Measurements from ENCODE around the gene YJEFN3.
A peak's percentile ranks its signal among the peaks of the same experiment; 100 is the strongest.

YJEFN3 gene

DNA sequence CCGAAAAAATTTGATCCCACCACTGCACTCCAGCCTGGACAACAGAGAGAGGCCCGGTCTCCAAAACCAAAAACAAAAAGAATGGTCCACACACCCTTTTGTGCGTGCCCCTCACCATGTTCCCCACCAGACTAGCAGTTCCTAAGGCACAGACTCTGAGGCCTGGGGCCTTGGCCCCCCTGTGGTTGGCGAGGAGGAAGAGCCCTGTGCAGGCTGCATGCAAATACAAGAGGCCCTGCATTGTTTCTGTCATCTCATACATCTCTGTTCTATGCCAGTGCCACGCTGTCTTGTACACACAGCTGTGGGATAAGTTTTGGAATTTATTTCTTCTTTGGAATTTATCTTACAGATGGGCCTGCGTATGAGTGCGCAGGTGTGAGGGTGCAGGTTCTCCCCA, 4.7 kb upstream of the YJEFN3 start:
- DNase-seq (ENCODE audit: low read depth) = no peak

DNA sequence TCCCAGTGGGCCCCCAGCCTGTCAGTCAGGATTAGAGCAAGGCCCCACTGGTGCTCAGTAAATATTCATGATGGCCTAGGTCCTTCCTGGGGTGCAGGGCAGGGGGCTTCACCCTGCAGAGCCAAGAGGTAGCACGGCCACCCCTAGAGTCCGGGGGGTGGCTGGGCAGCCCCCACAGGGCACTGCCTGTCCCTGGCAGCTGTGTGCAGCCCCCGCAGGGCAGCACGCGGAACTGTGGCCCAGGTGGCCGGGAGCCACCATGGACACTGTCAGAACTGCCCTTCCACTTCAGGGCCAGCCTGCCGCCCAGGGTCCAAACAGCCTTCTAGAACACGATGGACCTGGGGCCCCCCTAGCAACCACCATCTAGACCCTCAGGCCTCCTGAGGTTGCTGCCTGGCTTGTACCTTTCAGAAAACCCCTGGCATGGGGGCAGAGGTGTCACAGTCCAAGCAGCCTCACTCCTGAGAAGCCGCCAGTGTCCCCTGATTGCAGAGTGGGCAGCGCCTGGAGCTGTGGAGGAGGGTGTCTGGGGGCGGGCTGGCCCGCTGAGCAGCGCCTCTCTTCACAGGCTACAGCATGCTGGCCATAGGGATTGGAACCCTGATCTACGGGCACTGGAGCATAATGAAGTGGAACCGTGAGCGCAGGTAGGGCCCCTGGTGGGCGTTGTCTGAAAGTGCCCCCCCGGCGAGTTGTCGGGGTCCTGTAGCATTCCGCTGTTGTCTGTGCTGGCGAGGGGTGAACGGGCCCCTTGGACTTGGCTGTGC, 2.9 kb upstream of the YJEFN3 start:
- no peak for DNase-seq (ENCODE audit: low read depth)

DNA sequence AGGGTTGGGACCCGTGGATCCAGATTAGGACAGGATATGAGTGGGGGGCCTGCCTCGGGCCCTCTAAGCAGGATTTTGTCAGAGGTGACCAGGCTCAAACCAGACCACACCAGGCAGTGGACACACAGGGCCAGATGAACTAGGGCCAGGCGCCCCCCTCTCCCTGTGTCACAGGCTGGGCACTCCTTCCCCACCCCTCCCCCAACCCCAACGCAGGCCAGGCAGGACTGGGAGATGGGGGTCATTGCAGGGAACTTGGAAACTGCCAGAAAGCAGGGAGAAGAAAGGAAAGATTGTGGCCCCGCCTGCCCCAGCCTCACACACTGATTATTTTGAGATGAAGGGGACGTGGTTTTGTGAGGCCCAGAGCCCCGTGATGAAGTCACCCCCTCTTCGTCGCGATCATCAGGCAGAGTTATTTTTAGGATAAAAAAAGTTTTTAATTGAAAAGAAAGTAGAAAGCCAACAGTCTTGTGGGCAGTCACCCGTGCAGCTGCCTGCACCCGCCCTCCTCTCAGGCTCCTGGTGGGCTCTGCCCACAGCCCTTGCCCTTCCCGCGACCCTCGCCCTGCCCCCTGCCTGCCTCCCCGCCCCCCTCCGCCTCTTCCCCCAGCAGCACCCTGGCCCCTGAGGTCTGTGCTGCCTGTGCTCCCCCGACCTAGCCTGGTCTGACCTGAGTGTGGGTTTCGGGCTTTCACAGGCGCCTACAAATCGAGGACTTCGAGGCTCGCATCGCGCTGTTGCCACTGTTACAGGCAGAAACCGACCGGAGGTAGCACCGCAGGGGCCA, 1.9 kb upstream of the YJEFN3 start:
- no peak for DNase-seq (ENCODE audit: low read depth)

DNA sequence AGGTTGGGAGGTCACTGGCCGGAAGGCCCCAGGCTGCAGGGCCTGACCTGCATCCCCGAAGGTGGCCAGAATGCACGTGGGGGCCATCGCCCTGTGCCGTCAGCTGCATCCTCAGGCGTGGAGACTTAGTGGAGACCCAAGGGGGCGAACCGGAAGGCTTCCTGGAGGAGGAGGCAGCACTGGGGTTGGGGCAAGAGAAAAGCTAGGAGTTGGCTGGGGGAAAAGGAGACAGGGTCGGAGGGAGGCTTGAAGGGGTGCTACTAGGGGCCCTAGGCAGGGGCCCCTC, 1.4 kb upstream of the YJEFN3 start:
- DNase-seq (ENCODE audit: low read depth) = no peak

DNA sequence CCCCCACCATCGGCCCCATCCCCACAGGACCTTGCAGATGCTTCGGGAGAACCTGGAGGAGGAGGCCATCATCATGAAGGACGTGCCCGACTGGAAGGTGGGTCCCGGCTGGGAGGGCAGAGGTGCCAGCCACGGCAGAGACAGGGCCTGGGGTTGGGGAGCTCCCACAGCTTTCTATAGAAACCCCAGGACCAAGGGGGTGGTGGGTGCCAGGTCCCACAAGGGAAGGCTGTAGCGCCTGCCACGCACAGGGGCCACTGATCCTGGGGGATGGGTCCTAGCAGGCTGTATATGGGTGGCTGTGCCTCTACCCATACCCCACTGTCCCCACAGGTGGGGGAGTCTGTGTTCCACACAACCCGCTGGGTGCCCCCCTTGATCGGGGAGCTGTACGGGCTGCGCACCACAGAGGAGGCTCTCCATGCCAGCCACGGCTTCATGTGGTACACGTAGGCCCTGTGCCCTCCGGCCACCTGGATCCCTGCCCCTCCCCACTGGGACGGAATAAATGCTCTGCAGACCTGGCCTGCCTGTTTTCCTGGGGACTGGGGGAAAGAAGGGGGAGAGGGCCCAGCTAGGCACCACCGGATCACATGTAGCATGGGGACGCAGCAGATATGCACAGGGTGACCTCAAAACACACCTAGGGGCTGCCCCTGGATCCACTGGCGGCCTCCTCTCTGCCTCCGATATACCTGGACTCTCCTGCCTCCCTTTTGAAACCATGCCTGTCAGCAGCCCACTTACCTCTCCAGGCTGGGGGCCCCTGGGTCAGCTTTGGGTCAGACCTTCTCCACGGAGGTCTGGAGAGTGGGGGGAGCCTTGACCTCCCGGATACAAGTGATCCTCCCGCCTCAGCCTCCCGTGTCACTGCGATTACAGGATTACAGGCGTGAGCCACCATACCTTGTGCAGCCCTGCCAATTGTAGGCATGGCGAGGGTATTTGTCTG, 761 bp upstream of the YJEFN3 start:
- DNase-seq (ENCODE audit: low read depth) = no peak

DNA sequence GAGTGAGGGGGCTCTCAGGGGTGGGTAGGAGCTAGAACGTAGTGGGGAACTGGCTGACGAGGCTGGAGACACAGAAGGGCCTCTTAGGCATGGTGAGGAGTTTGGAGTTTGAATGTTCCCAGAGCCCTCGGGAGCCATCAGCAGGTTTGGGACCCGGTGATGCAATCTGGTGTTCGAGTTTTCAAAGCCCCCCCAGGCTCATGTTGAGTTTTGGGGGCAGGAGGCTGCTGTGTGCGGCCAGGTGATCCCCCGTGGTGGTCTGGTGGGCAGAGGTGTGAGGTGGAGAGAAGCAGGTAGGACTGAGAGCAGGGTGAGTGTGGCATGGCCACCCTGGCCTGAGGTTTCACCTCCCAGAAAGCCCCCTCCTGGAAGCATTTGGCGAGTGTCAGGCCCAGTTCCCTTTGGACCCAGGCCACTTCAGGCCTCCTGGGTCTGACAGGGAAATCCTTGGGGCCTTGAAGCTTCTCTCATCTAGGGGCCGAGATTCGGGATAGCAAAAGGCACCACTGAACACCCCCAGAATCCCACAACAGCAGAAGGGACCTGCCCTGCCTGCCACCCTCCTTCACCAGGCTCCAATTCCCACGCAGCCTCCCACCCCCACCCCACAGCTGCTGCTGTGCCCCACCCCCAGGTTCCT, 1.2 kb downstream of the YJEFN3 start:
- DNase-seq (ENCODE audit: low read depth) = no peak

DNA sequence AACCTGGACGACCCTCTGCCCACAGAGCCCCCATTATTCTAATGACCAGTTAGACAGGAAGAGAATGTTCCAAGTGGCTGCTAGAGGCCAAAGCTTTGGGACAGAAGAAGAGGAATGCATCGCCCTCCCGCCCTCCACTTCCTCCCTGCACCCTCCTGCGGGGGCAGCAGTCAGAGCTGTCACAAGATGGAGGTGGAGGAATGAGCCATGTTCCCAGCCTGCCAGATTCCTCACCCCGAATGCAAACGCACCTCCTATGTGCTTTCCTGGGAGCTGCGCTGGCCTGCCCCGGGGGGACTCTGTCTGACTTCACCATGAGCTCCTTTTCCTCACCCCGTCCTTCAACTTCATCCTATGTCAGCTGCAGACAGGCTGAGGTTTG, 1.7 kb downstream of the YJEFN3 start:
- DNase-seq (ENCODE audit: low read depth) = no peak

DNA sequence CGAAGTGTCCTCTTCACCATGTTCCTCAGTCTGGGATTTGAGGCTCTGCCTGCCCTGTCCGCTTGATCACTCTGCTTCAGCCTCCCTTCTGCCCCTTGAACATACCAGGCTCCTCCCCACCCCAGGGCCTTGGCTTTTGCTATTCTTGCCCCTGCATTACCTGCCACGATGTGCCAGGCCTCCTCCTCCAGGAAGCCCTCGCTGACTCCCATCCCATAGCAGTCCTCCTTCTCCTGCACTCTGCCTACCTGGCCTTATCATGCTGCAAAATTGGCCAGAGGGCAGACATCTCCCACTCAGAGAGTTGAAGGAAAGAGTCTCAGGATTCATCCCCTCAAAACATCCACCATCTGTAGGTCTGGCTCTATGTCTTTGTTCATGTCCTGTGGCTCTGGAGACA, 2.2 kb downstream of the YJEFN3 start:
- no peak for DNase-seq (ENCODE audit: low read depth)

DNA sequence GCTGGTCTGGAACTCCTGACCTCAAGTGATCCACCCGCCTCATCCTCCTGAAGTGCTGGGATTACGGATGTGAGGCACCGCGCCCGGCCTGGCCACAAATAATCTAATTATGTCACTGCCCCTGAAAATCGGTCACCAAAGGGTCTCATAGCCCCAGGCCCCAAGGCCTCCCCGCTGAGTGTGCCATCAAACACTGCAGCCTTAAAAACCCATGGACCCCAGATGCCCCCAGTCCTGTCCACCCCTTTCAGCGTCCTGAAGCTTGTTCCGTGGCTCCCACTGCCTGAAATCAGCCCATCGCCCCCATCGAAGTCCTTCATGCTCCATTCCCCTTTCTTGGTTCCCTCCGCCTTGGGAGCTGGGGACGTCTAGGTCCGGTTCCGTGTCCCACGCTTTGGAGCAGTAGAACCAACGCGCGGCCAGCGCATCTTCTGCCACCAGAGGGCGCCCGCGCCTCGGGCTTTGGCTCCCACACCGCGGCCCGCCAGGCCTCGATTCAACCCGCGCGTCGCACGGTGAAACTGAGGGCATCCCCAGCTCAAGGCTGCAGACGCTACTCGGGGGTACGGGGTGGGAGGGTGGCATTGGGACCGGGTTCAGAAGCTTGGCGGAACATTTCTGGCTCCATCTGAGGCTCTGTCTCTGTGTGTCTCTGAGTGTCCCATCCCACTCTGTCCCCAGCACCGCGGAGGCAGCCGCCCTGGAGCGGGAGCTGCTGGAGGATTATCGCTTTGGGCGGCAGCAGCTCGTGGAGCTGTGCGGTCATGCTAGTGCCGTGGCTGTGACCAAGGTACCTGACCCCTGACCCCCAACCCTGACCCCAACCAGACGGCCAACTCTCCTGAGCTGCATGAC, 3.5 kb downstream of the YJEFN3 start:
- DNase-seq (ENCODE audit: low read depth) = peak; percentile 92

DNA sequence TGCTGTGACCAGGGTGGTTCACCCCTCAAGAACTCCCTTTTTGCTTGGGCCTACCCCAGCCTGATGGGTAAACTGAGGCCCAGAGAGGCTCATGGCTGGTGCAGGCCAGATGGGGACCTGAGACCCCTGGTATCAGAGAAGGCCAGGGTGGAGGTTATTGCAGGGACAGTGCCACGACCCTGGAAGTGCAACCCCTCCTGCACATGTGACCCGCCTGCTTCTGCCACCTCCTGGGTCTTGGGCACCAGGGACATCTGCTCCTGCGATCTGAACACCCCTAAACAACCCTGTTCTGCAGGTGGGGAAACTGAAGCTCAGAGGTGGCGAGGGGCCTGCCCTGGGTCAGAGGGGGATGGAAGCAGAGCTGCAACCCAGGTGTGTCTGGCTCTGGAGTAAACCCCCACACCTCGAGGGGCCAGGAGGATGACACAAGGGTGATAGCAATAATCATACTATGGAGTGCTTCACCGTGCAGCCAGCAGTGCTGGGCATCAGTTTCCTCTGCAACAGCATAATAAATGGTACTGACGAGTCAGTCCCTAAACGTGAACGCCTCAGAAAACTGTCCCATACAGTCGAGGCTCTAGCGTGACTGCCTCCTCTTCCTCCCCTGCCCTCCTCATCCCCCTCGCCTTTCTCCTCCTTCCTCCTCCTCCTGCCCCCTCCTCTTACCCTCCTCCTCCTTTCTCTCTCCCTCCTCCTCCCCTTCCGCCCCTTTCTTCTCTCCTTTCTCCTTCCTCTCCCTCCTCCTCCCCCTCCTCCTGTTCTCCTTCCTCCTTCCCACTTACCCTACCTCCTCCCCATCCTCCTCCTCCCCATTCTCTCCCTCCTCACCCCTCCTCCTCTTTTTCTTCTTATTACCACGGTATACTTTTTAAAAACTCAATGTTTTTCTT, 4.3 kb downstream of the YJEFN3 start:
- no peak for DNase-seq (ENCODE audit: low read depth)

DNA sequence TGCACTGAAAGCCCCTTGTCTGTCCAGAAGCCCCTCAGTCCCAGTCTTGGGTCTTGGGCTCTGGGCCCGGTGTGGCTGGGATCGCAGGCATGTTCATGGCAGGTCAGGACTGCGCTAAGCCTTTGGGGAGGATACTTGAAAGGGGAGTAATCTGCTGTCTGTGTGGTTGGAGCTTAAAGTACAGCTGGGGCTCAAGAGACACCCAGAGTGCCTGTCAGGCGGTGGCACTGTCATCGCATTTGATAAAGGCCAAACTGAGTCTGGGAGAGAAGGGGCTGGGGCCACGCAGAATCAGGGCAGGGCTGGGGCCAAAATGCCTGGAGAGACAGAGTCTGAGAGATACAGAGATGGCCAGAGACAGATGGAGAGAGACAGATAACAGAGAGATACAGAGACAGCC, 5.1 kb downstream of the YJEFN3 start:
- DNase-seq (ENCODE audit: low read depth) = no peak

DNA sequence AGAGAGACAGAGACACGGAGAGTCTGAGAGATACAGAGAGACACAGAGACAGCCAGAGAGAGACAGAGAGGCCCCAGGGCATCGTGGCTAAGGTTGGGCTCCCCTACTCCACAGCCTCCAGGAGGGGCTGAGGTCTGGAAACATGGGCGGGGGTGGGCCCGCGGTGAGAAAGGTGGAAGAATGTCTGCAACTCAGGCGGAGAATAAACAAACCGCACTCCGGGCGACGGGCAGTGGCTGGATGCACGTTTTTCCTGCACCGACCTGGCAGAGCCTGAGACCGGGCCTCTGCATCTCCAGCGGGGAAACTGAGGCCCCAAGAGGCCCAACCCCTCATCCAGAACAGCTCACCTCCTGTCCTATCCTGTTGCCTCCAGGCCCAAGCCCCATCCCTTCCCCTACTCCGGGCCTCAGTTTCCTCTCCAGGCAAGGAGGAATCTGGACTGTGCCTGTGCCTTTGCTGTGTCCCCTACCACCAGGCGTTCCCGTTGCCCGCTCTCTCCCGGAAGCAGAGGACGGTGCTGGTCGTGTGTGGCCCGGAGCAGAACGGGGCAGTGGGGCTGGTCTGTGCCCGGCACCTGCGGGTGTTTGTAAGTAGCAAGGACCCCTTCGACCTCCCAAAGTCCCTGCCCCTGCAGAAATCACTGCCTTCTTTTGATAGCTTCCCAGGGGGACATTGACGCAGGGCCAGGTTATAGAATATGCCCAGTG, 6.0 kb downstream of the YJEFN3 start:
- DNase-seq (ENCODE audit: low read depth) = no peak

DNA sequence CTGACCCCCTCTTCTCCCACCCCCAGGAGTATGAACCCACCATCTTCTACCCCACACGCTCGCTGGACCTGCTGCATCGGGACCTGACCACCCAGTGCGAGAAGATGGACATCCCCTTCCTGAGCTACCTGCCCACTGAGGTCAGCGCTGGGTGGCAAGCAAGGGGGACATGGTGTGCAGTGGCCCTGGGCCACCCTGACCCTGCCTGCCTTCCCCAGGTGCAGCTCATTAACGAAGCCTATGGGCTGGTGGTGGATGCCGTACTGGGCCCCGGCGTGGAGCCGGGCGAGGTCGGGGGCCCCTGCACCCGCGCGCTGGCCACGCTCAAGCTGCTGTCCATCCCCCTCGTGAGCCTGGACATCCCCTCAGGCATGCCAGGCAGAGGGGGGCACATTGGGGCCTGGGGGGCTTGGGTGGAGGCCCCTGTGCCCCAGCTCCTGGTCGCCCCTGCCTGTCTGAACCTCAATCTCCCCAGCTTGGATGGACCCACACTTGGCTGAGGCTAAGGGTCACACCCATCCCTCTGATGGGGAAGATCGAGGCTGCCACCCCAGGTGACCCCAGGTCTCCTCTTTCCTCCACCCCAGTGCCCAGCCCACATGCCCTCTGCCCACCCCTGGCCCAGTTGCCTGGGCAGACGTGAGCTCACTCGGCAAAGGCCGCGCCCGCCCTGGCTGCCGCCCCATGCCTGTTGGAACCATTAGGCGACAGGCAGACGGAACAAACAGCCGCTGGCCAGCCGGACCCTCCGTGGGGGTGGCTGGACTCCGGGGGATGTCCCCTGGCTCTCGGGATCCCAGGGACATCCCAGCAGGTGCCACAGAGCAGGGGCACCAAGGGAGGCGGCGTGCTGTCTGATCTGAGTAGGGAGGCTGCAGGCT, 6.8 kb downstream of the YJEFN3 start:
- DNase-seq (ENCODE audit: low read depth) = no peak

DNA sequence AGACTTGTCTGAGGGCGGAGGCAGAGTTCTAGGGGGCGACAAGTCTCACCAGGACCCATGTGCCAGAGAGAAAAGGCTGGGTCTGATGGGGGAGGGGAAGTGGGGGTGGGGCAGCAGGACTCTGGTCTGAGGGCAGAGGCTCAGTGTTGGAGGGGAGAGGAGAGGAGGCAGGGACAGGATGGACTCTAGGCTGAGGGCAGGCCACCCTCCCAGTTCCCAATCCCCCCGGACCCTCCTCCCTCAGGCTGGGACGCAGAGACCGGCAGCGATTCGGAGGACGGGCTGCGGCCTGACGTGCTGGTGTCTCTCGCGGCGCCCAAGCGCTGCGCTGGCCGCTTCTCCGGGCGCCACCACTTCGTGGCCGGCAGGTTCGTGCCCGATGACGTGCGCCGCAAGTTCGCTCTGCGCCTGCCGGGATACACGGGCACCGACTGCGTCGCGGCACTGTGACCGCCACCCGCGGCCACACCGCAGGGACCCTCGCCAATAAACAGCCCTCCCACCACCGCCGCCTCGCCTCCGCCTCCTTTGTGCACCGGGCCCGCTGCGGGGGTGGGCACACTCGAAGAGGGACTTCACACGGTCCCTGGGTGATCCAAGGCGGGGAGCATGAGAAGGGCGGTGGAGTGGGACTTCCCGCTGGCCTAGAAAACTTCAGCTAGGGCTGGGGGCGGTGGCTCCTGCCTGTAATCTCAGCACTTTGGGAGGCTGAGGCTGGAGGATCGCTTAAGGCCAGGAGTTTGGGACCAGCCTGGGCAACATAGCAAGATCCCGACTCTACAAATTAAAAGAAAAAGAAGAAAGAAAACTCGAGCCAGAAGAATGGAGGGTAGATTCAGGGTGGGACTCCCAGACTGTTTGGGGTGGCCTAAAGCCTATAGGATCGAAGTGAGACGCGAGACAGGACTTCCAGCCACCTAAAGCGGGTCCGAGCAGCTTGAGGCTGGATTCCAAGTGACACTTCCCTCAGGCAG, 8.7 kb downstream of the YJEFN3 start:
- no peak for DNase-seq (ENCODE audit: low read depth)

DNA sequence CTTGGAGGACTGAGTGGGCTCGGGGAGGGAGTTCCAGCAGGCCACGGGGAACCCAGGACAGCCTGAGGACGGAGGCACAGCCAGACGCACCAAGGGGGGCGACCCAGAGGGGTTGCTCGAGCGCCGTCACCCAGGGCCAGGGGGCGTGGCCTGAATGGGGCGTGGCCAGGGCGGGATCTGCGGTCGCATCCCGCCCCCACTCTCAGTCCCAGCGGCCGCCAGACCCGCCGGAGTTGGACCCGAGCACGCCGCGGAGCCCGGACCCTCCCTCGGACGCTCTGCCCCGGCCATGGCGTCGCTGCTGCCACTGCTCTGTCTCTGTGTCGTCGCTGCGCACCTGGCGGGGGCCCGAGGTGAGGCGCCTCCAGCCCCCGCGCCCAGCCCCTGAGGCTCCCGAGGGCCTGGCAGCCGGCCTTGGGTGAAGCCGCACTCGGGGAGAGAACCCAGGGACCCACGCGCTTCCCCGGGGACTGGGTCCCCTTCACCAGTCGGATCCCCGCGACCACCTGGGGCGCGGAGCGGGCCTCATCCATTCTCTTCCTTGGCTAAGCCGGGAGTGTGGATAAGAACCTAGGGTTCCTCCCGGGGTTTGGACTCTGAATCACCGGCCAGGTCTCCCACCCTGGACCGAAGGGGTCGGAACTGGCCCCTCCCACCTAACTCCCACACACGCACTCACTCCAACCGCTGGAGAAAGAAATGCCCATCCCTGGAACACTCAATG, 9.5 kb downstream of the YJEFN3 start, which contains the start of gene CILP2:
Gene CILP2 (plus strand): TSS at position 205 of the 724 bp plus-strand sequence. CDS start 85 bp downstream, at position 290.
- DNase-seq (ENCODE audit: low read depth) = peak; percentile 34

DNA sequence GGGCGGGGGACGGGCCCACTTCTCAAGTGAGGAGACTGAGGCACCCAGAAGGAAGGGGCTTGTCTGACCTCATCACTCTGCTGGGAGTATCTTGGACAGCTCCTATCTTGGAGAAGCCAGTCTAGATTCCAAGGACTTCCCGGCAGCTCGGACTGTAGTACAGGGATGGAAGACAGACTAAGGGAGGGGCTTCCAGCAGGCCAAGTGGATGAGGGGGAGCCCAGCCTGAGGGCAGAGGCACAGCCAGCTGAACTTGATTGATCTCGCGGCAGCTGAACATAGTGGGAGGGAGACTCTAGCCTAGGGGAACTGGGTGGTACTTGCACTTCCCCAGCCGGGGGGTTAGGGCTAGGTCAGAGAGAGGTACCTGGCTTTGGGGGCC, 10.1 kb downstream of the YJEFN3 start:
- no peak for DNase-seq (ENCODE audit: low read depth)

DNA sequence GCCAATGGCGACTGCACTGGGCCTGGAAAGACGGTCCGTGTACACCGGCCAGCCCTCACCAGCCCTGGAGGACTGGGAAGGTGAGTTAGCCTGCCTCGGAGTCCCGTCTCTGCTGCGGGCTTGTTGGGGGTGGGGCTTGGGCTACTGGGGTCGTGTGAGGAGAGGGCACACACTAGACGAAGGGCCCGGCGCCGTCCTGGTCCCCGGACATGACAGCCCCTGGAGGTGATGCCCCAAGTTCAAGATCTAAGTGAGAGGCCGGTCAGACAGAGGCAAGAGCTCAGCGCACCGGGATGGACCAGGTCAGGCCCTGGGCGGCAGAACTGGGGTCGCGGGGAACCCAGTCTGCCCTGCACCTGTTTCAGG, 11.0 kb downstream of the YJEFN3 start:
- no peak for DNase-seq (ENCODE audit: low read depth)
